Liver (tissue), 9 donors: ENCODE data around the gene EPN3. TPM values are rescaled to one million over a fixed set of nuclear protein-coding genes. Genes with fewer than 3 reads are reported as not detected.

Experiments
- DNase-seq: peaks from one replicate; pipeline ENCODE4 v3.0.0-alpha.2; 2017; ENCODE audit warnings: low spot score
- H3K27ac ChIP-seq, 2 donors: one replicate each; pipeline ENCODE4 v1.7.0; 2013; ENCODE audit warnings: inconsistent platforms in 2 of 2, low read length in 2 of 2, control low read depth in 1 of 2, low read depth in 1 of 2, mild to moderate bottlenecking in 1 of 2
- H3K27me3 ChIP-seq, 4 donors: one replicate each; pipeline versions ENCODE4 v1.6.1 to v1.7.0; 2013; ENCODE audit warnings: low read length in 3 of 4, inconsistent platforms in 1 of 4, mild to moderate bottlenecking in 1 of 4, moderate library complexity in 1 of 4; ENCODE audit not compliant: control insufficient read depth in 4 of 4, insufficient read depth in 4 of 4
- H3K36me3 ChIP-seq, 4 donors: one replicate each; pipeline versions ENCODE4 v1.6.1 to v1.7.0; 2013; ENCODE audit warnings: low read length in 3 of 4, mild to moderate bottlenecking in 3 of 4, low read depth in 1 of 4, moderate library complexity in 1 of 4; ENCODE audit not compliant: control insufficient read depth in 4 of 4, insufficient read depth in 3 of 4
- H3K4me1 ChIP-seq, 4 donors: one replicate each; pipeline versions ENCODE4 v1.6.1 to v1.7.0; 2013; ENCODE audit warnings: low read length in 3 of 4, mild to moderate bottlenecking in 3 of 4, moderate library complexity in 1 of 4; ENCODE audit not compliant: control insufficient read depth in 4 of 4, insufficient read depth in 4 of 4
- H3K4me3 ChIP-seq, 3 donors: one replicate each; pipeline versions ENCODE4 v1.6.1 to v1.7.0; 2013; ENCODE audit warnings: low read length in 3 of 3, control low read depth in 1 of 3, low read depth in 1 of 3, mild to moderate bottlenecking in 1 of 3
- H3K9ac ChIP-seq, 2 donors: one replicate each; pipeline ENCODE4 v1.7.0; 2013; ENCODE audit warnings: low read length in 2 of 2, mild to moderate bottlenecking in 2 of 2, moderate library complexity in 2 of 2, control low read depth in 1 of 2, low read depth in 1 of 2
- H3K9me3 ChIP-seq, 4 donors: one replicate each; pipeline versions ENCODE4 v1.6.1 to v1.7.0; 2013; ENCODE audit warnings: low read length in 3 of 4; ENCODE audit not compliant: control insufficient read depth in 4 of 4
- ATF3 ChIP-seq: IDR thresholded peaks from 2 replicates; pipeline ENCODE4 v1.6.1; 2016; ENCODE audit warnings: antibody characterized with exemption
- CTCF ChIP-seq: fragments of 150-350 bp; IDR thresholded peaks from 2 replicates; pipeline ENCODE4 v1.5.1; 2017; ENCODE audit warnings: improper control_type of control experiment, low read depth, low read length; ENCODE audit not compliant: missing input control
- EGR1 ChIP-seq, 2 donors: IDR thresholded peaks; 2 replicates each; pipeline ENCODE4 v1.6.1; 2016 to 2018; ENCODE audit warnings: antibody characterized with exemption in 2 of 2, low read depth in 2 of 2
- FOXA1 ChIP-seq: IDR thresholded peaks from 2 replicates; pipeline ENCODE4 v1.6.1; 2016; ENCODE audit warnings: antibody characterized with exemption
- GABPA ChIP-seq, 2 donors: IDR thresholded peaks in 1 of 2; conservative IDR thresholded peaks in 1 of 2; 2 replicates each; pipeline ENCODE4 v1.6.1; 2016; ENCODE audit warnings: antibody characterized with exemption in 2 of 2, mild to moderate bottlenecking in 1 of 2, moderate library complexity in 1 of 2
- HNF4A ChIP-seq, 2 donors: conservative IDR thresholded peaks; 2 replicates each; pipeline ENCODE4 v1.6.1; 2016; ENCODE audit warnings: antibody characterized with exemption in 2 of 2, mild to moderate bottlenecking in 2 of 2
- JUND ChIP-seq, 2 donors: IDR thresholded peaks; 2 replicates each; pipeline ENCODE4 v1.6.1; 2016; ENCODE audit warnings: antibody characterized with exemption in 2 of 2
- MAX ChIP-seq: IDR thresholded peaks from 2 replicates; pipeline ENCODE4 v1.6.1; 2016; ENCODE audit warnings: antibody characterized with exemption
- NR2F2 ChIP-seq: IDR thresholded peaks from 2 replicates; pipeline ENCODE4 v1.6.1; 2016; ENCODE audit warnings: antibody characterized with exemption
- RAD21 ChIP-seq, 2 donors: IDR thresholded peaks; 2 replicates each; pipeline ENCODE4 v1.6.1; 2016; ENCODE audit warnings: antibody characterized with exemption in 2 of 2, mild to moderate bottlenecking in 2 of 2
- RXRA ChIP-seq, 2 donors: IDR thresholded peaks; 2 replicates each; pipeline ENCODE4 v1.6.1; 2017 to 2018; ENCODE audit warnings: antibody characterized with exemption in 2 of 2, mild to moderate bottlenecking in 1 of 2
- SP1 ChIP-seq: IDR thresholded peaks from 2 replicates; pipeline ENCODE4 v1.6.1; 2018; ENCODE audit warnings: antibody characterized with exemption, mild to moderate bottlenecking
- TAF1 ChIP-seq: conservative IDR thresholded peaks from 2 replicates; pipeline ENCODE4 v1.6.1; 2016; ENCODE audit warnings: antibody characterized with exemption, mild to moderate bottlenecking
- YY1 ChIP-seq: IDR thresholded peaks from 2 replicates; pipeline ENCODE4 v1.6.1; 2016; ENCODE audit warnings: antibody characterized with exemption, mild to moderate bottlenecking
- ZBTB33 ChIP-seq: IDR thresholded peaks from 2 replicates; pipeline ENCODE4 v1.6.1; 2016; ENCODE audit warnings: antibody characterized with exemption
- WGBS: extraction: QIAGEN DNeasy Blood & Tissue Kit; methylation state at CpG from one replicate; pipeline ENCODE4 v1.1.7; 2013; 5-methylcytosine and 5-hydroxymethylcytosine counted together
- polyA plus RNA-seq, 2 donors: library from polyadenylated mRNA; stranded (reverse) in 1 of 2; unstranded in 1 of 2; fragments of 200-250 nt in 1 of 2; fragments of >200 nt in 1 of 2; fragmentation: Nextera tagmentation in 1 of 2; extraction: Ambion mirVana in 1 of 2; gene quantifications; one replicate each; pipeline versions ENCODE4 v1.2.1 to v1.2.3, GENCODE V29; 2013 to 2015
- total RNA-seq, 2 donors: library from RNA; depleted of rRNA; stranded (reverse); fragments of >200 nt; gene quantifications; one replicate each; pipeline ENCODE4 v1.2.3, GENCODE V29; 2014
- donor health status: healthy.
- donor health status: healthy.
- donor health status: healthy.
- donor health status: healthy.
- donor health status: healthy.

Gene EPN3
- total and polyA plus RNA-seq, 4 donors = 0.06 to 0.51 (median 0.33) TPM; not detected in 1

- no peaks in the 10 kb centered on the region for H3K9me3 ChIP-seq
- no peaks in the 10 kb centered on the region for H3K27me3 ChIP-seq
- DNase-seq = no peak
- H3K27ac ChIP-seq = no peak overlapping the region
- peaks cover 0 to 4% (median 3%) of the 10 kb centered on the region in 4 donors for H3K4me1 ChIP-seq
- no peak for TF ChIP-seq GABPA (IDR thresholded peaks at IDR 0.05 in 1 of 2, conservative IDR thresholded peaks at IDR 0.05 in 1 of 2)
- TF ChIP-seq JUND (IDR thresholded peaks at IDR 0.05) = no peak
- no peak for TF ChIP-seq FOXA1
- no peak for TF ChIP-seq RXRA (IDR thresholded peaks at IDR 0.05)
- no peak for TF ChIP-seq EGR1 (IDR thresholded peaks at IDR 0.05; ENCODE audit: low read depth in 2 of 2)
- no peak for TF ChIP-seq ZBTB33
- TF ChIP-seq ATF3 = no peak
- no peak for TF ChIP-seq MAX
- no peak for TF ChIP-seq YY1
- TF ChIP-seq NR2F2 = no peak
- no peak for TF ChIP-seq HNF4A (conservative IDR thresholded peaks at IDR 0.05)
- no peak for TF ChIP-seq RAD21 (IDR thresholded peaks at IDR 0.05)
- H3K4me3 ChIP-seq = no peak overlapping the region
- no peak overlapping the region for H3K9ac ChIP-seq
- WGBS = 91% methylated on average over 17 of the region's 17 CpGs
- H3K36me3 ChIP-seq = peaks cover 13 to 24% (median 20%) of the 10 kb centered on the region in 4 donors
These were observed 45.1 kb upstream of the EPN3 start for GRCh38 chr17:50487213-50488096.

- H3K36me3 ChIP-seq = peaks cover 12 to 21% (median 17%) of the 10 kb centered on the region in 4 donors
- no peaks in the 10 kb centered on the region for H3K9me3 ChIP-seq
- WGBS = 91% methylated on average over 2 of the region's 2 CpGs
- no peak overlapping the region for H3K27ac ChIP-seq
- H3K4me1 ChIP-seq = no peaks in the 10 kb centered on the region
- TF ChIP-seq TAF1 (no peak), YY1 (no peak), SP1 (no peak), EGR1 (IDR thresholded peaks at IDR 0.05; ENCODE audit: low read depth in 2 of 2) (no peak), CTCF (no peak), JUND (IDR thresholded peaks at IDR 0.05) (no peak), GABPA (IDR thresholded peaks at IDR 0.05 in 1 of 2, conservative IDR thresholded peaks at IDR 0.05 in 1 of 2) (no peak), FOXA1 (no peak), ATF3 (no peak)
- no peak for DNase-seq
- H3K4me3 ChIP-seq = no peak overlapping the region
- H3K9ac ChIP-seq = no peak overlapping the region
- H3K27me3 ChIP-seq = no peaks in the 10 kb centered on the region
These were observed 43.7 kb upstream of the EPN3 start for GRCh38 chr17:50488880-50489279.
